GM23248 (cell line): Measurements from ENCODE around the gene DGKG.

Source experiments
- EZH2 ChIP-seq: fragments of 200-600 bp; sonication (generic); IDR thresholded peaks from 2 replicates; pipeline ENCODE4 v1.6.1; 2018; ENCODE audit warnings: antibody characterized with exemption, mild to moderate bottlenecking; ENCODE audit not compliant: insufficient read depth, poor library complexity, severe bottlenecking
- EZH2phosphoT487 ChIP-seq: fragments of 200-600 bp; sonication (generic); IDR thresholded peaks from 2 replicates; pipeline ENCODE4 v1.6.1; 2018; ENCODE audit warnings: antibody characterized with exemption, moderate library complexity, mild to moderate bottlenecking, low read depth; ENCODE audit not compliant: insufficient read depth

- no peak for TF ChIP-seq EZH2phosphoT487
- no peak for TF ChIP-seq EZH2
Measured at GRCh38 chr3:186178412-186178811, 183.6 kb downstream of the DGKG start.
